ENCODE results near the gene IL36RN.

Gene IL36RN

GRCh38 chr2:113058998-113059960 is at the start of gene IL36RN:
IL36RN (plus strand) TSS chr2:113059198; CDS start chr2:113059439, 241 bp downstream.
- TF ChIP-seq, protein P1, sequence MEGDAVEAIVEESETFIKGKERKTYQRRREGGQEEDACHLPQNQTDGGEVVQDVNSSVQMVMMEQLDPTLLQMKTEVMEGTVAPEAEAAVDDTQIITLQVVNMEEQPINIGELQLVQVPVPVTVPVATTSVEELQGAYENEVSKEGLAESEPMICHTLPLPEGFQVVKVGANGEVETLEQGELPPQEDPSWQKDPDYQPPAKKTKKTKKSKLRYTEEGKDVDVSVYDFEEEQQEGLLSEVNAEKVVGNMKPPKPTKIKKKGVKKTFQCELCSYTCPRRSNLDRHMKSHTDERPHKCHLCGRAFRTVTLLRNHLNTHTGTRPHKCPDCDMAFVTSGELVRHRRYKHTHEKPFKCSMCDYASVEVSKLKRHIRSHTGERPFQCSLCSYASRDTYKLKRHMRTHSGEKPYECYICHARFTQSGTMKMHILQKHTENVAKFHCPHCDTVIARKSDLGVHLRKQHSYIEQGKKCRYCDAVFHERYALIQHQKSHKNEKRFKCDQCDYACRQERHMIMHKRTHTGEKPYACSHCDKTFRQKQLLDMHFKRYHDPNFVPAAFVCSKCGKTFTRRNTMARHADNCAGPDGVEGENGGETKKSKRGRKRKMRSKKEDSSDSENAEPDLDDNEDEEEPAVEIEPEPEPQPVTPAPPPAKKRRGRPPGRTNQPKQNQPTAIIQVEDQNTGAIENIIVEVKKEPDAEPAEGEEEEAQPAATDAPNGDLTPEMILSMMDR (IDR thresholded peaks at IDR 0.05; ENCODE audit: low read depth, low read length) = no peak
- no peak for DNase-seq (ENCODE audit: low read depth in 2 of 2)
- H3K4me3 ChIP-seq (replicated peaks in 1 of 2; ENCODE audit: low read depth in 2 of 2, low read length in 2 of 2) = no peak within 1 kb of the TSS

GRCh38 chr2:113009622-113010021 is 49.4 kb upstream of the IL36RN start:
- TF ChIP-seq, protein P1 (IDR thresholded peaks at IDR 0.05; ENCODE audit: low read depth, low read length) = no peak
- no peak overlapping the region for H3K4me3 ChIP-seq (replicated peaks in 1 of 2; ENCODE audit: low read depth in 2 of 2, low read length in 2 of 2)
- no peak for DNase-seq (ENCODE audit: low read depth in 2 of 2)

- TF ChIP-seq, protein P1 (IDR thresholded peaks at IDR 0.05; ENCODE audit: low read depth, low read length) = no peak
- no peak overlapping the region for H3K4me3 ChIP-seq (replicated peaks in 1 of 2; ENCODE audit: low read depth in 2 of 2, low read length in 2 of 2)
- peak in 1 of 2 donors; percentile 2 for DNase-seq (ENCODE audit: low read depth in 2 of 2)
Measured at GRCh38 chr2:113010088-113010487, 48.9 kb upstream of the IL36RN start.

DNA sequence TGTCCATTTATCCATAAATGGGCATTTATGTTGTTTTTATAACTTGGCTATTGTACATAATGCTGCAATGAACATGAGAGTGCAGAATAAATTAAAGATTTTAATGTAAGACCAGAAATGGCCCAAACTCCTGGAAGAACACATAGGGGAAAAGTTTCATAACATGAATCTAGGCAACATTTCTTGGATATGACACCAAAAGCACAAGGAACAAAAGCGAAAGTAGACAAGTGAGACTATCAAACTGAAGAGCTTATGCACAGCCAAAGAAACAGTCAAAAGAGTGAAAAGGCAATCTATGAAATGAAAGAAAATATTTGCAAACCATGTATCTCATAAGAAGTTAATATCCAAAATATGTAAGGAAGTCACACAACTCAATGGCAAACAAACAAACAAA is 47.9 kb upstream of the IL36RN start:
- DNase-seq (ENCODE audit: low read depth in 2 of 2) = no peak
- H3K4me3 ChIP-seq (replicated peaks in 1 of 2; ENCODE audit: low read depth in 2 of 2, low read length in 2 of 2) = no peak overlapping the region
- TF ChIP-seq, protein P1 (IDR thresholded peaks at IDR 0.05; ENCODE audit: low read depth, low read length) = no peak

DNA sequence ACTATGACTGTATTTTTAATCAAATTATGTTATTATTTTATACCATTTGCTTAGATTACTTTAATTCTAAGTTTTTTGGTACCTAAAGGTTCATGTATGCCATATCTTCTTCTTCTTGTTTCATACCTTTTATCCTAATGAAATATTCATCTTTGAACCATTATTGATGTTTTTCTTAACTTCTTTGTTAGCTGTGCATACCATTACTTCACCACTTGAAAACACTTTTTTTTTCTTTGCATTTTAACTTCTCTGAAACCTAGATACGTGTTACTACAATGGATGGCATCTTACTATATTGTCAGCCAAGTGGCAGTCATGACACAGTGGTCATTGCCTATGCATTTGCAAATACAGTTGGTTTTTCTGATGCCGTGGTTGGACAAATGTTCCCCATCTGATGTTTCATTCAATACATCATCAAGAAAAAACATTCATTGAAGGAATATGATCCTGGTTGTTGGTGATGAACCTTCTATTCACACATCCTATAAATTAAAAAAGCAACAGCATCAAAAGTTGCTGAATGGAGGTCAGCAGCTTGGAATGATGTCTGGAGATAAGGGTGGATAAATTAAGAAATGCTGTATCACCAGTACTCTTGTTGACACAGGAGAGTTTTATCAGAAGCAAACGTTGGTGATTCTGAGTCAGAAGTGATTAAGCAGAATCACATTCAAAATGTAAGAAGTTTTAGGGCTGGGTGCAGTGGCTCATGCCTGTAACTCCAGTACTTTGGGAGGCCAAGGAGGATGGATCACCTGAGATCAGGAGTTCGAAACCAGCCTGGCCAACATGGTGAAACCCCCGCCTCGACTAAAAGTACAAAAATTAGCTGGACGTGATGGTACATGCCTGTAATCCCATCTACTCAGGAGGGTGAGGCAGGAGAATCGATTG is 46.3 kb upstream of the IL36RN start:
- TF ChIP-seq, protein P1 (IDR thresholded peaks at IDR 0.05; ENCODE audit: low read depth, low read length) = no peak
- no peak overlapping the region for H3K4me3 ChIP-seq (replicated peaks in 1 of 2; ENCODE audit: low read depth in 2 of 2, low read length in 2 of 2)
- DNase-seq (ENCODE audit: low read depth in 2 of 2) = peak; percentile 8 to 55

- no peak overlapping the region for H3K4me3 ChIP-seq (replicated peaks in 1 of 2; ENCODE audit: low read depth in 2 of 2, low read length in 2 of 2)
- DNase-seq (ENCODE audit: low read depth in 2 of 2) = no peak
- TF ChIP-seq, protein P1 (IDR thresholded peaks at IDR 0.05; ENCODE audit: low read depth, low read length) = no peak
Measured at GRCh38 chr2:113013336-113013661, 45.7 kb upstream of the IL36RN start.
